Stomach (tissue), 9 donors: Measurements from ENCODE around the gene LENEP. TPM values are rescaled to one million over a fixed set of nuclear protein-coding genes. Genes with fewer than 3 reads are reported as not detected.
"Not testable (repeated sequence)": the region's sequence is repeated elsewhere in the genome, so short reads cannot be mapped to it uniquely, and the experiment has no call there.

ENCODE experiments used
- DNase-seq, 2 donors: peaks; one replicate each; pipeline versions ENCODE4 v3.0.0 to v3.0.0-alpha.2; 2013 to 2019
- H3K27ac ChIP-seq, 5 donors: fragments of 200-600 bp in 4 of 5; sonication (generic) in 4 of 5; one replicate each; pipeline ENCODE4 v1.5.1; 2013 to 2019; ENCODE audit warnings: mild to moderate bottlenecking in 1 of 5, moderate library complexity in 1 of 5
- H3K27me3 ChIP-seq, 3 donors: fragments of 200-600 bp; sonication (generic); one replicate each; pipeline ENCODE4 v1.5.1; 2017 to 2019; ENCODE audit warnings: mixed run types in 1 of 3
- H3K36me3 ChIP-seq, 4 donors: fragments of 200-600 bp; sonication (generic); 1 replicate in 3 of 4; 2 replicates in 1 of 4; pipeline ENCODE4 v1.5.1; 2016 to 2019
- H3K4me1 ChIP-seq, 4 donors: fragments of 200-600 bp; sonication (generic); one replicate each; pipeline ENCODE4 v1.5.1; 2016 to 2019
- H3K4me3 ChIP-seq, 4 donors: fragments of 200-600 bp; sonication (generic) in 3 of 4; one replicate each; pipeline ENCODE4 v1.5.1; 2016 to 2019; ENCODE audit warnings: mild to moderate bottlenecking in 1 of 4
- H3K9me3 ChIP-seq, 4 donors: fragments of 200-600 bp; sonication (generic); one replicate each; pipeline ENCODE4 v1.5.1; 2016 to 2019
- CTCF ChIP-seq, 7 experiments: fragments of 450-650 bp in 4 of 7; fragments of 200-600 bp in 3 of 7; sonication (generic) in 3 of 7; IDR thresholded peaks; one replicate each; pipeline ENCODE4 v1.5.1; 2016 to 2019; ENCODE audit warnings: antibody characterized with exemption in 7 of 7, control low read depth in 2 of 7, mild to moderate bottlenecking in 1 of 7
- EP300 ChIP-seq: sonication (generic); formaldehyde crosslinking; IDR thresholded peaks from one replicate; pipeline ENCODE4 v1.6.1; 2017; ENCODE audit warnings: antibody characterized with exemption
- POLR2A ChIP-seq, 4 donors: fragments of 450-650 bp; IDR thresholded peaks; one replicate each; pipeline ENCODE4 v1.6.1; 2016; ENCODE audit warnings: antibody characterized with exemption in 4 of 4, control low read depth in 2 of 4, mild to moderate bottlenecking in 1 of 4, moderate library complexity in 1 of 4
- POLR2AphosphoS5 ChIP-seq, 3 donors: sonication (generic); formaldehyde crosslinking; IDR thresholded peaks; one replicate each; pipeline ENCODE4 v1.6.1; 2016; ENCODE audit warnings: antibody characterized with exemption in 3 of 3
- WGBS, 5 donors: extraction: QIAGEN DNeasy Blood & Tissue Kit in 3 of 5; methylation state at CpG; one replicate each; pipeline versions ENCODE4 v1.1.5 to v1.1.7; 2013 to 2018; 5-methylcytosine and 5-hydroxymethylcytosine counted together
- intact Hi-C: fragments of 100-400 bp; cut with DNase I; formaldehyde crosslinking; loops from one replicate; pipeline ENCODE4 v1.15.1; 2023; ENCODE audit warnings: low total_unique reads
- polyA plus RNA-seq, 3 donors: library from polyadenylated mRNA; stranded (reverse); fragments of 200-250 nt; gene quantifications; one replicate each; pipeline ENCODE4 v1.2.3, GENCODE V29; 2013
- total RNA-seq, 5 donors: library from RNA; depleted of rRNA; stranded (reverse); fragments of >200 nt; gene quantifications; one replicate each; pipeline versions ENCODE4 v1.1.0 to v1.2.3, GENCODE V29; 2014 to 2016
- donor health status: healthy with polysubstance abuse.
- donor health status: Bipolar disorder and iron deficiency.
- donor health status: healthy.

Gene LENEP
- total and polyA plus RNA-seq, 8 donors, result 1.1 to 11.6 TPM; not detected in 6

DNA sequence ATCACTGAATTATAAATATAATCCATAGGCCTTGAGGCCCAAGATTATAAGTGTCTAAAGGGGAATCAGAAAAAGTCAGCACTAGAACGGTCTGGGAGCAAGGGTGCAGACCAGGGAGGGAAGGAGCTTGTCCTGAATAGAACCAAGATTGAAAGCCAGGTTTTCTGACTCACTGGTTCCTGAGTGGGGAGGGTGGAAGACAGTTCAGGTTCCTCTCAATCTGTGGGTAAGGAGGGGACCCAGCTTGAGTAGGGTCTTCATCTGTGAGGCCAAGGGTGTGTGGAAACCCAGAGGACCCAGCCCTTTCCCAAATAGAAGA lies 842 bp downstream of the LENEP start:
- 29 to 62% (median 46%) methylated on average over 1 of the region's 1 CpG for WGBS, 5 donors
- H3K27ac ChIP-seq, result peak overlapping the region in 1 of 5 donors; percentile 15
- intact Hi-C loops, result no loop called here
- no peaks in the 10 kb centered on the region for H3K27me3 ChIP-seq
- DNase-seq, result no peak
- H3K4me1 ChIP-seq, result peaks cover 13 to 41% (median 24%) of the 10 kb centered on the region in 4 donors
- no peaks in the 10 kb centered on the region for H3K9me3 ChIP-seq
- H3K36me3 ChIP-seq, result peaks cover 2 to 37% (median 33%) of the 10 kb centered on the region in 4 donors
- H3K4me3 ChIP-seq, result no peak overlapping the region
- no peak for TF ChIP-seq POLR2AphosphoS5 (IDR thresholded peaks at IDR 0.05)
- no peak for TF ChIP-seq POLR2A (IDR thresholded peaks at IDR 0.05)
- TF ChIP-seq CTCF (IDR thresholded peaks at IDR 0.05), result no peak
- no peak for TF ChIP-seq EP300

GRCh38 chr1:154994591-154994990 lies 1.2 kb downstream of the LENEP start:
- intact Hi-C loops, result no loop called here
- Histone ChIP-seq H3K9me3 (no peaks in the 10 kb centered on the region), H3K27ac (peak overlapping the region in 2 of 5 donors; percentile 15 to 23), H3K27me3 (no peaks in the 10 kb centered on the region), H3K4me1 (peaks cover 17 to 42% (median 26%) of the 10 kb centered on the region in 4 donors), H3K36me3 (peaks cover 0 to 33% (median 29%) of the 10 kb centered on the region in 4 donors), H3K4me3 (no peak overlapping the region)
- no peak for DNase-seq
- WGBS, 5 donors, result 35 to 55% (median 44%) methylated on average over 2 to 3 of the region's 3 CpGs
- no peak for TF ChIP-seq CTCF (IDR thresholded peaks at IDR 0.05)
- no peak for TF ChIP-seq POLR2AphosphoS5 (IDR thresholded peaks at IDR 0.05)
- TF ChIP-seq EP300, result no peak

DNA sequence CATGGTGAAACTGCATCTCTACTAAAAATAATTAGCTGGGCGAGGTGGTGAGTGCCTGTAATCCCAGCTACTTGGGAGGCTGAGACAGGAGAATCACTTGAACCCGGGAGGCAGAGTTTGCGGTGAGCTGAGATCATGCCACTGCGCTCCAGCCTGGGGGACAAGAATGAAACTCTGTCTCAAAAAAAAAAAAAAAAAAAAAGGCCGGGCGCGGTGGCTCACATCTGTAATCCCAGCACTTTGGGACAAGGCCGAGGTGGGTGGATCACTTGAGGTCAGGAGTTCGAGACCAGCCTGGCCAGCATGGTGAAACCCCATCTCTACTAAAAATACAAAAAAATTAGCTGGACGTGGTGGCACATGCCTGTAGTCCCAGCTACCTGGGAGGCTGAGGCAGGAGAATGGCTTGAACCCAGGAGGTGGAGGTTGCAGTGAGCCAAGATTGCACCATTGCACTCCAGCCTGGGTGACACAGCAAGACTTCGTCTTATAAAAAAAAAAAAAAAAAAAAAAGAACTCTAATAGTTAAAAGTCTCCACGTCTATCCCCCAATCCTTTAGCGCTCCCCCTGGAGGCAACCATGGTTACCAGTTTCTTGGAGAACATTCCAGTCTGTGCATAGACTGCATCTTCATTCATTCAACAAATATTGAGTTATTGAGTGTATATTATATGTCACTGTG lies 2.1 kb downstream of the LENEP start:
- H3K36me3 ChIP-seq, result peaks cover 0 to 25% (median 21%) of the 10 kb centered on the region in 4 donors
- DNase-seq, result peak; percentile 59 to 83
- peaks cover 25 to 51% (median 33%) of the 10 kb centered on the region in 4 donors for H3K4me1 ChIP-seq
- H3K4me3 ChIP-seq, H3K9me3 ChIP-seq, intact Hi-C loops, H3K27ac ChIP-seq, H3K27me3 ChIP-seq: not testable (repeated sequence)
- whole genome bisulfite sequencing, 5 donors, result 53 to 66% (median 57%) methylated on average over 12 to 13 of the region's 13 CpGs
- TF ChIP-seq CTCF (IDR thresholded peaks at IDR 0.05), result peak in 3 of 7 experiments; percentile 28 to 39 (median 30)
- TF ChIP-seq POLR2AphosphoS5 (IDR thresholded peaks at IDR 0.05), result peak in 1 of 3 donors; percentile 46

GRCh38 chr1:154996966-154997701 lies 3.7 kb downstream of the LENEP start:
- DNase-seq, result no peak
- no peak for TF ChIP-seq EP300
- no peak for TF ChIP-seq POLR2AphosphoS5 (IDR thresholded peaks at IDR 0.05)
- TF ChIP-seq POLR2A (IDR thresholded peaks at IDR 0.05), result no peak
- TF ChIP-seq CTCF (IDR thresholded peaks at IDR 0.05), result no peak
- peaks cover 0 to 9% (median 8%) of the 10 kb centered on the region in 4 donors for H3K36me3 ChIP-seq
- 79 to 88% (median 85%) methylated on average over 15 of the region's 15 CpGs for WGBS, 5 donors
- H3K27me3 ChIP-seq, result no peaks in the 10 kb centered on the region
- no peaks in the 10 kb centered on the region for H3K9me3 ChIP-seq
- peaks cover 25 to 51% (median 33%) of the 10 kb centered on the region in 4 donors for H3K4me1 ChIP-seq
- intact Hi-C loops, result no loop called here
- H3K4me3 ChIP-seq, result no peak overlapping the region
- no peak overlapping the region for H3K27ac ChIP-seq
